BE2C (cell line): ENCODE results near the gene EFNB1.
A peak's percentile ranks its signal among the peaks of the same experiment; 100 is the strongest.
"Not testable (repeated sequence)": the region's sequence is repeated elsewhere in the genome, so short reads cannot be mapped to it uniquely, and the experiment has no call there.

Experiments
- DNase-seq: peaks from one replicate; pipeline ENCODE4 v3.0.0-alpha.2; 2020
- H3K27me3 ChIP-seq: fragments of 250-450 bp; sonication (Bioruptor Pico); 2 replicates; pipeline ENCODE4 v1.5.1; 2020; ENCODE audit warnings: mild to moderate bottlenecking
- H3K36me3 ChIP-seq: fragments of 250-450 bp; sonication (Bioruptor Pico); 2 replicates; pipeline ENCODE4 v1.5.1; 2020; ENCODE audit warnings: mild to moderate bottlenecking
- H3K4me1 ChIP-seq: fragments of 250-450 bp; sonication (Bioruptor Pico); 2 replicates; pipeline ENCODE4 v1.5.1; 2020
- H3K4me3 ChIP-seq: 2 replicates; pipeline ENCODE4 v1.5.1; 2011; ENCODE audit warnings: low read depth, low read length
- H3K9me3 ChIP-seq: fragments of 250-450 bp; sonication (Bioruptor Pico); 2 replicates; pipeline ENCODE4 v1.5.1; 2020
- CTCF ChIP-seq: IDR thresholded peaks from 2 replicates; pipeline ENCODE4 v1.5.1; 2012; ENCODE audit warnings: mild to moderate bottlenecking, low read depth, low read length

The EFNB1 gene

DNA sequence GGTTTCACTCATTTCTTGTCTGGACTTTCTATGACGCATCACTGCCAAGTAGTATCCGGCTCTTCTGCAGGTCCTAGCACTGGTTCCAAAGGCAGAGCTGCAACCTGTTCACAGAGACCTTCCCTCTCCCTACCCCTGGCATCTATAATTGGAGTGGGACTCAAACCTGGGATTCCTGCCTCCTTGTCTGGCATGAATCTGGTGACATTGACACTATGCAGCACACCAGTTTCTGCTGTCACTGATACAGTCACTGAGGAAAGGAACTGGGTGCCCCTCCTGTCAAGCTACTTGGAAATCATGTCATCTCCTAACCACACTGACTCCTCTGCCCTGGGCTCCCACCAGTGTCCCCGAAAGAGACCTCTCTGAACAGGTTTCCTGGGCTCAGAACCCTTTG, 33.1 kb upstream of the EFNB1 start:
- Histone ChIP-seq H3K9me3 (no peaks in the 10 kb centered on the region), H3K4me3 (no peak overlapping the region), H3K36me3 (no peaks in the 10 kb centered on the region), H3K27me3 (no peaks in the 10 kb centered on the region), H3K4me1 (no peaks in the 10 kb centered on the region)
- TF ChIP-seq CTCF, result no peak
- no peak for DNase-seq

DNA sequence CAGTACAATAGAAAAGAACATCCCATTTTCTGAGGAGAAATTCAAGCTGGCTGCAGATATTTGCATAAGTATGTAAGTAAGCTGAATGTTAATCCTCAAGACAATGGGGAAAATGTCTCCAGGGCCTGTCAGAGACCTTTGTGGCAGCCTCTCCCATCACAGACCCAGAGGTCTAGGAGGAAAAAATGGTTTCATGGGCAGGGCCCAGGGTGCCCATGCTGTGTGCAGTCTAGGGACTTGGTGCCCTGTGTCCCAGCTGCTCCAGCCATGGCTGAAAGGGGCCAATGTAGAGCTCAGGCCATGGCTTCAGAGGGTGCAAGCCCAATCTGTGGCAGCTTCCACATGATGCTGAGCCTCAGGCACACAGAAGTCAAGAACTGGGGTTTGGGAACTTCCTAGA, 30.4 kb upstream of the EFNB1 start:
- not testable (repeated sequence) for H3K9me3 ChIP-seq, H3K36me3 ChIP-seq, H3K4me1 ChIP-seq, H3K4me3 ChIP-seq, DNase-seq, H3K27me3 ChIP-seq

DNA sequence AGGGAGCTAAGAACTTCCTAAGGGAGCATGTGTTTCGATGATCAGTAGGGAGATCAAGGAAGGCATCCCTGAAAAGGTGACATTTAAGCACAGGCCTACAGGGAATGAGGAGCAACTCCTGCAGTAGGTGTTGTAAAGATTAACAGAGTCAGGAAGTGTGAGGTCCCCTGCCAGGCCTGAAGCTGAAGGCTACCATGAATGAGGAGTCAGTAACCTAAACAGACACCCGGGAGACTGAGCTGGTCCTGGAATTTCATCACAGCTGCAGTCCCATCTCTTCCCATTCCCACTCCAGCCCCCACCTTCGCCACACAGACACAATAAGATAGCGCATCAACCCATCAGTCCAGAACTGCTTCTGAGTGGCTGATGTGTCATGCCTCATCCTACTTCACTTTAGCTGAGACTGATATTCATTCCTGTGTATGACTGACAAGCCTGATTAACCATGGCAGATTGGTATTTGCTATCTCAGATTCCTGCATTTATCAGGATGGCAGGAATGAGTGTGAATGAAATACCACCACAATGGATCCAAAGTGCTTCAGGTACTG, 27.0 kb upstream of the EFNB1 start:
- Histone ChIP-seq H3K9me3 (no peaks in the 10 kb centered on the region), H3K4me3 (no peak overlapping the region), H3K36me3 (no peaks in the 10 kb centered on the region), H3K4me1 (no peaks in the 10 kb centered on the region), H3K27me3 (no peaks in the 10 kb centered on the region)
- no peak for TF ChIP-seq CTCF
- no peak for DNase-seq

DNA sequence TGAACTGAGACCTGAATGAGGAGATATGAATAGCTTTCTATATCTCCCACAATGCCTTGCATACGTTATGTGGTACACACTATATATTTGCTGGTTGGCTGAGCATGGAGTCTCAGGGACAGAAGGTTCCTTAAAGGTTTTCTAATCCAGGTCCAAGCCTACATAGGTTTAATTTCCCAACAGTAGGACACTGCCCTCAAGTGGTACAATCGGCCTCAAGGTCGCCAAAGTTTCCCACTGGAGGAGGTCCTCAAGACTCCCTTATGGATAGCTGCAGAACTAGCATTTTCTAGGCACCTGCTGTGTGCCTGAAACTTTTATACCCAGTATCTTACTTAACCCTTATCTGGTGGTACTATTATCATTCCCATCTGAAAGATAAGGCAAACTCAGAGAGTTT, 21.0 kb upstream of the EFNB1 start:
- DNase-seq, result no peak
- H3K27me3 ChIP-seq, result no peaks in the 10 kb centered on the region
- H3K36me3 ChIP-seq, result no peaks in the 10 kb centered on the region
- no peak overlapping the region for H3K4me3 ChIP-seq
- no peaks in the 10 kb centered on the region for H3K4me1 ChIP-seq
- peak; percentile 37 for TF ChIP-seq CTCF
- H3K9me3 ChIP-seq, result no peaks in the 10 kb centered on the region

DNA sequence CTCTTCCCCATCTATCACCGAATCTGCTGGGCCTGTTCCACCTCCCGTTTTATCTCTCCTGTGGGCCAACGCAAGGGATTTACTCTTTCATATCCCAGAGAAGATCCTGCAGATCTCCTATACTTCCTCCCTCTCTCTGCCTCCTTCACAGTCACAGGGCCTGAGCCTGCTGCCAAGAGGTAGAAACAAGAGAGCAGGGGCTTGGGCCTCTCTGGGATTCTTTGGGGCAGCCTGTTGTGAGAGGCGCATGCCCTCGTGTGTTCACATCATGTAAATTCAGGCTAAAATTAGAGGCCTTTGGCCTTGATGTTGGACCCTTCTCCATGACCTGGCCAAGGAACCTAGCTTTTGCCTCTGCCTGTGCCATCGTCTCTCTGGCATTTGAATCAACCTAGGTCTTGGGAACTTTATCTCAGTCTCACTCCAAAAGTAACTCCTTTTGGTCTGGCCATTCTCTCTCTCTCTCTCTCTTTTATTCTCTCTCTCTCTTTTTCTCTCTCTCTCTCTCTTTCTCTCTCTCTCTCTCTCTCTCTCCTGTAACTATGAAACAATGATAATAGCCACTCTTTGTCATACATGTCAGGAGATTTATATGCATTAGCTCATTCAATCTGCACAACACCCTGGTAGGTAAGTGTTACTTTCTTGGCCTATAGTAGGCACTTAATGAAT, 20.0 kb upstream of the EFNB1 start:
- Histone ChIP-seq H3K4me3 (no peak overlapping the region), H3K27me3 (no peaks in the 10 kb centered on the region), H3K4me1 (no peaks in the 10 kb centered on the region), H3K9me3 (no peaks in the 10 kb centered on the region), H3K36me3 (no peaks in the 10 kb centered on the region)
- TF ChIP-seq CTCF, result peak; percentile 27; the same call in 1 of the 2 replicates
- DNase-seq, result no peak

- Histone ChIP-seq H3K27me3 (no peaks in the 10 kb centered on the region), H3K9me3 (no peaks in the 10 kb centered on the region), H3K36me3 (no peaks in the 10 kb centered on the region), H3K4me3 (no peak overlapping the region), H3K4me1 (no peaks in the 10 kb centered on the region)
- no peak for TF ChIP-seq CTCF
- DNase-seq, result no peak
Measured at GRCh38 chrX:68820476-68821110, 8.2 kb upstream of the EFNB1 start.
